Measurements from ENCODE around the gene PEX10.

The PEX10 gene

GRCh38 chr1:2395245-2395644 is 17.1 kb downstream of the PEX10 start:
- DNase-seq = no peak
- intact Hi-C loops (cut with DNase I) = no loop called here

GRCh38 chr1:2394761-2395160 is 17.6 kb downstream of the PEX10 start:
- intact Hi-C loops (cut with DNase I) = no loop called here
- DNase-seq = no peak

- intact Hi-C loops (cut with DNase I) = no loop called here
- no peak for DNase-seq
Measured at GRCh38 chr1:2394220-2394619, 18.1 kb downstream of the PEX10 start.

- DNase-seq = no peak
- intact Hi-C loops (cut with DNase I) = loop anchor here (2.0 kb wide), 1 partner anchor 19 kb away; the partner anchor contains the start of gene PEX10
Measured at GRCh38 chr1:2393471-2393877, 18.9 kb downstream of the PEX10 start.

- intact Hi-C loops (cut with DNase I) = loop anchor here (2.0 kb wide), 1 partner anchor 20 kb away; the partner anchor contains the start of gene PEX10
- no peak for DNase-seq
Measured at GRCh38 chr1:2392686-2393085, 19.7 kb downstream of the PEX10 start.

GRCh38 chr1:2391931-2392509 is 20.3 kb downstream of the PEX10 start:
- intact Hi-C loops (cut with DNase I) = loop anchor here (2.0 kb wide), 1 partner anchor 21 kb away; the partner anchor contains the start of gene PEX10
- no peak for DNase-seq

- DNase-seq = peak; percentile 97 to 100 (median 99)
- intact Hi-C loops (cut with DNase I) = no loop called here
Measured at GRCh38 chr1:2391041-2391930, 21.1 kb downstream of the PEX10 start, which contains the start of the genes MORN1 and RER1. TSS of gene MORN1 (minus strand) at chr1:2391554. CDS start at chr1:2391533, 21 bp downstream. TSS of gene RER1 (plus strand) at chr1:2391841. CDS start at chr1:2395791, 3,950 bp downstream.

- no peak for DNase-seq
- intact Hi-C loops (cut with DNase I) = no loop called here
Measured at GRCh38 chr1:2389644-2390043, 22.7 kb downstream of the PEX10 start.

- intact Hi-C loops (cut with DNase I) = no loop called here
- DNase-seq = no peak
Measured at GRCh38 chr1:2388004-2388913, 24.1 kb downstream of the PEX10 start.

GRCh38 chr1:2386636-2387611 is 25.4 kb downstream of the PEX10 start:
- DNase-seq = peak in 3 of 42 donors; percentile 1 to 2 (median 1)
- intact Hi-C loops (cut with DNase I) = no loop called here

- peak in 1 of 42 donors; percentile 4 for DNase-seq
- intact Hi-C loops (cut with DNase I) = no loop called here
Measured at GRCh38 chr1:2385606-2386280, 26.6 kb downstream of the PEX10 start.

GRCh38 chr1:2384941-2385481 is 27.4 kb downstream of the PEX10 start:
- DNase-seq = peak in 1 of 42 donors; percentile 4
- intact Hi-C loops (cut with DNase I) = no loop called here

- intact Hi-C loops (cut with DNase I) = no loop called here
- DNase-seq = peak in 1 of 42 donors; percentile 5
Measured at GRCh38 chr1:2384130-2384860, 28.1 kb downstream of the PEX10 start.

- intact Hi-C loops (cut with DNase I) = no loop called here
- DNase-seq = peak in 1 of 42 donors; percentile 3
Measured at GRCh38 chr1:2383576-2383975, 28.8 kb downstream of the PEX10 start.

GRCh38 chr1:2382621-2383361 is 29.6 kb downstream of the PEX10 start:
- intact Hi-C loops (cut with DNase I) = no loop called here
- peak in 5 of 42 donors; percentile 5 to 49 (median 26) for DNase-seq
